HG03045 (cell line): ENCODE results near the gene AIFM1.

Source experiments
- ATAC-seq: cut with Tn5 transposase; IDR thresholded peaks from one replicate; pipeline ENCODE4 v1.9.1; 2021; ENCODE audit warnings: mild to moderate bottlenecking, moderate library complexity; ENCODE audit not compliant: unreplicated experiment

The AIFM1 gene

DNA sequence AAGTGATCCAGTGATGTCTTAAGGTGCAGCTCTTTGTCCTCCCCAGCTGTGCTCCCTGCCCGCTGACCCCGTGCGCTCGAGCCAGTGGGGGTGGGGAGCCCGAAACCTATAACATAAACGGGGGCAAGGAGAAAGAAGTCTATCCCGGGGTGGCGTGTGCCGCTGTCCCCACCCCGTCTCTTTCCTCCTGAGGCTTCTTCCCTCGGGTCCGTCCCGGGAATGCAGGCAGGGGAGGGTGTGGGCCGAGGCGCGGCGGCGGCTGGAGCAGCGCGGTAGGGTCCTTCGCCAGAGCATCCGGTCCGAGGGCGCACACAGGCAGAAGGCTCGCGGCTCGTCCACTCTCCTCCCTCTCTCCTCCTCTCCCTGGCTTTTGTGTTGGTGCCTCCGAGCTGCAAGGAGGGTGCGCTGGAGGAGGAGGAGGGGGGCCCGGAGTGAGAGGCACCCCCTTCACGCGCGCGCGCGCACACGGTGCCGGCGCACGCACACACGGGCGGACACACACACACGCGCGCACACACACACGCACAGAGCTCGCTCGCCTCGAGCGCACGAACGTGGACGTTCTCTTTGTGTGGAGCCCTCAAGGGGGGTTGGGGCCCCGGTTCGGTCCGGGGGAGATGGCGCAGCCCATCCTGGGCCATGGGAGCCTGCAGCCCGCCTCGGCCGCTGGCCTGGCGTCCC, 5.9 kb upstream of the AIFM1 start, which contains the start of gene RAB33A:
Gene RAB33A, plus strand, starts transcription at position 517 of the 681 bp plus-strand sequence. Its CDS starts 101 bp downstream, at position 618.
- peak; percentile 19 for ATAC-seq

GRCh38 chrX:130170752-130171445, 5.3 kb upstream of the AIFM1 start:
- ATAC-seq = peak; percentile 72

DNA sequence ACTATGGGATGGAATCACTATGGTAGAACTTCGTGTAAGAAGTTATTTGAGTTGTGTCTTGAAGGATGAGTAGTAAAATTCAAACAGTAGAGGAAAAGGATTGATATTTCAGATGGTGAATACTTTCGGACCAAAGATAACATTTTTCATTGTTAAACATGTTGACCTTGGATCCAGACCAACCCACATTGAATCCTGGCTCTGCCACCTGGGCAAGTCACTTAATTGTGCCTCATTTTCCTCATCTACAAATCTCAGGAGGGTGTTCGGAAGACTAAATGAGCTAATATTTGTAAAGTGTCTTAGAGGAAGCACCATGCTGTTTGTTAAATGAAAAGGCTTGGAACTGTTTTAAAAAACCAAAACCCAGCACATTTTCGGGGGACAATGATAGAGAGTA, 1.4 kb upstream of the AIFM1 start:
- ATAC-seq = no peak

DNA sequence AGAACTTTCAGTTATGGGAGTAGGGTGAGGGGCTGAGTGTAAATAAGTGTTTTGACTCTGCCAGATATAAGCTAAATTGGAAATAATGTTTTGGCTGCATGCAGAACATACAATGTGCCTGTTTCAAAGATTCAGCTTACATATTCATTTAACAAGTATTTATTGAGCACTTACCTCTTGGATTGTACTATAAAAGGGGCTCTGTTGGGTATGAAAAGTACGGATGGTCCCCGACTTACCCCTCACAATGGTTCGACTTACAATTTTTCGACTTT, 799 bp upstream of the AIFM1 start:
- ATAC-seq = no peak

- no peak for ATAC-seq
Observed at GRCh38 chrX:130165181-130165702, 399 bp downstream of the AIFM1 start.

DNA sequence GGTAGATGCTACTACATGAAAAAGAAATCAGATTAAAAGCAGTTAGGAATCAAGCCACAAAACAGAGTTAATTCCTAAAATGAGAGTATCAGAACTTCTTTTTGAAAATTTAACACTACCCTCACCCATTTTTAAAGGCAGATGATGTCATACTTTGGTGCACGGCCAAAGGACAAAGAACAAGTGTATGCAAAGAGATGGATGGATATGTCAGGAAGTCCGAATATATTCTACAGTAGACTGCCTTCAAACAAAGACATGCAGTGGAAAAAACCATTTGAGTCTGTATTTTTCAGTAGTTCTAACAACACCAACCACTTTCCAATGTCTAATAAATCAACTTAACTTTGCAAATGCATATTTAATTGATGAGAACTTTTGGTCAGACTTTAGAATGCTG, 2.2 kb downstream of the AIFM1 start:
- ATAC-seq = no peak

DNA sequence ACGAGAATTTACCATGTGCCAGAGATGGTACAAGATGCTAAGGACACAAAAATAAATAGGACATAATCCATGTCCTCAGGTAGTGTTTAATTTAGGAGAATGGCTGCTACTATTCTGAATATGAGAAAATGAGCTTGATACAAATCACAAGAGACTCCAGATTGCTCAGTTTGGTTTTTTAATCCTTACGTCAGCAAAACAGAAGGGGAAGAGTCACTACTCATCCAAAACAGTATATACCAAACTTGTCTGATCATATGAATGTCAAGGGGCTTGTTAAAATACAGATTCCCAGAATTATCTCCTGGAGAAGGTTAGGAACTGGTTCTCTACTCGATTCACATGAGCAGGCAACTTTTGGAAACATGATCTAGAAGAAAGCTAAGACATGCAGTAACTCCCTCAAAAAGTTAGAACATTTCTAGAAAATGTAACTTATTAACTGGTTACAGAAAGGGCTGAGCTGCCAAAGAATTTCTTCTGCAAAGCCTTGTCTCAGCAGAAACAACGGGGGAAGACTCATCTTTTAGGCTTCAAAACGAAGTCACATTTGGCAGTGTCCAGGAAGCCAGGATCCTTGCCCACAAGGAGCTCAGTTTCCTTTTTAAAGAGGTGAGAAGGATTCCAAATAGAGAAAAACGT, 3.4 kb downstream of the AIFM1 start:
- no peak for ATAC-seq

DNA sequence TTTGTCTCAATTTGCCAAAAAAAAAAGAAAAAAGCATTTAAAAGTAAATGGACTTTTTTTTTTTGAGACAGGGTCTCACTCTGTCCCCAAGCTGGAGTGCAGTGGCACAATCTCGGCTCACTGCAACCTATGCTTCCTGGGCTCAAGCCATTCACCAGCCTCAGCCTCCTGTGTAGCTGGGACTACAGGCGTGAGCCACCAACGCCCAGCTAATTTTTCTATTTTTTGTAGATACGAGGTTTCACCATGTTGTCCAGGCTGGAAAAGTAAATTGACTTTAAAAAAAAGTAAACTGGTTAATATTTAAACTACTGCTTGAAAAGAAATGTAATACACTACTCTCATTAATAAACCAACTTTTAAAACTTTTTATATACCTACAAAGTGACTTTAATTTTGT, 5.9 kb downstream of the AIFM1 start:
- no peak for ATAC-seq

- ATAC-seq = no peak
Observed at GRCh38 chrX:130158311-130158710, 7.3 kb downstream of the AIFM1 start.

- ATAC-seq = no peak
Observed at GRCh38 chrX:130155564-130155963, 10.1 kb downstream of the AIFM1 start.

DNA sequence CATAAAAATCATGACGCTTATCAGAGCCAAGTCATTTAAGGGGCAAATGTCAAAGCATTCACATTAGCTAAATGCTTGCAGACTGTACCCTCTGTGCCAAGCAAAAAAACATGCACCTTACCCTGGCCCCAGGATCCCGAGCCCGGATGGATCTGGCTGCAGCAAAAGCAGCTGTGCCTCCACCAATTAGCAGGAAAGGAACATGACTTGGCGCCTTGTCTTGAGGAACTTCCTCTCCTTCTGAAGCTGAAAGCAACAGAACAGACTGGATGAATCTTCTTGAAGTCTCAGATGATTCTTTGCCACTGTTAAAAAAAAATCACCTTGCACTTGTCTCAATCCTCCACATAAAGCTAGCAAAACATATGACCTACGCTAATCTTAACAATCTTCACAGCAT, 18.0 kb downstream of the AIFM1 start:
- ATAC-seq = no peak

- no peak for ATAC-seq
Observed at GRCh38 chrX:130145123-130145522, 20.5 kb downstream of the AIFM1 start.

DNA sequence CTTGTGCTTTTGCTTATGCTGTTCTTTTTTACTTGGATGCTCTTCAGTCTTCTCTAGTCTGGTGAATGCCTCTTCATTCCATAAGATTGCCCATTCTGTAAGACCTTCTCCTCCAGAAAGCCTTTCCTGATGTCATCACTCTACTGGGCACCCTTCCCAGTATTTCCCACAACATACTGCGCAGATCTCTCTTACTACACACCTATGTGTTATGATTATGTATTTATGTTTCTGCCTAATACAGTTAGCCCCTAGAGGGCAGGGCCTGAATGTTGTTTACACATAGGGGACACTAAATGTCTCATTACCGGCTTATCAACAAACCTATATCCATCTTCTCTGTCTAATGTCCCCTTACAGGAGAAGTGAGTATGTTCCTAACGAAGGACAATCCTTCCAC, 21.1 kb downstream of the AIFM1 start:
- no peak for ATAC-seq

DNA sequence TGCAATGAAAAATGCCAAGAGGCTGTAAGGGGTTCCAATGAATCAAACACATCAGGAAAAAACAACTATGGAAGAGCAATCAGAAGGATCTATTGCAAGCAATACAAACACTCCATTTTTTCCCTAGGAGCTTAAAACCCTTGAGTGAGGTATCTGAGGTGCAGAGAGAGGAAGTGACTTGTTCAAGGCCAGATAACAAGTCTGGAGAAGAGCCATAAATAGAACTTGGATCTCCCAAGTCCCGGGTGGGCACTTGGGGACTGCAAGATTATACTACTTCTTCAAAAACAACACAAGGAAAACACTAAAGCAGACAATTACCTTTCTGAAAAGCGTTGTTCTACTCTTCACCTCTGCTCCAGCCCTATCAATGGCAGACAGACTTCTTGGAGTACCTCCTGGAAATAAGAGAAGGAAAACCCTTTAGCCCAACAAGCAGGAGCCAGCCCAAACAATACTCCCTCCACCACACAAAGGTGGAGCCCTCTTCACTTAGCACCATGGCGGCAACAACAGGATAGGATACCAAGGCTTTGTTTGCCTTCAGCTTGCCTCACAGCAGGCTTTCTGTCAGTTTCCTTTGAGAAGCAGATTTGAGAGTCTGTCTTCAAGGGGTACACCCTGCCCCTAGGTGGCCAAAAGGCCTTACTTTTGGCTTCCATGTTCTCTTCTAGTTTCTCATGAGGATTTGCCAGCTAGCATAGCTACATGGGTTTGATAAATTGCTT, 26.0 kb downstream of the AIFM1 start:
- no peak for ATAC-seq

DNA sequence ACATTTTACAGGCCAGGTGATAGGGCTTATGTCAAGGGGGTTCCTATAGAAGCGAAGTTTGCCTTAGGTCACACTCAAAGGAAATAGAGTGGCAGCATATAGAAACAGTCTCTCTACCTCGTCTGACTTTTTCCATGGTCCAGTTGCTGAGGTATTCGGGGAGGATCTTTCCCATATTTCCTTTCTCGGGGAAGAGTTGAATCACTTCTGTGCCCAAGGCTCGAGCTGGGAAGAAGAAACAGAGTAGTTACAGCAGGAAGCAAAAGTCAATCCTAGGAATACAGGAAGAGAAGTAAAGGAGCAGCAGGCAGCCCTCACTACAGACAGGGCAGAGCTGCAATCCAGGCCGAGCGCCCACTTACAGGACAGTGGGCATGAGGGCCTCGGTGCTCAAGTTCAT, 28.7 kb downstream of the AIFM1 start:
- ATAC-seq = no peak

DNA sequence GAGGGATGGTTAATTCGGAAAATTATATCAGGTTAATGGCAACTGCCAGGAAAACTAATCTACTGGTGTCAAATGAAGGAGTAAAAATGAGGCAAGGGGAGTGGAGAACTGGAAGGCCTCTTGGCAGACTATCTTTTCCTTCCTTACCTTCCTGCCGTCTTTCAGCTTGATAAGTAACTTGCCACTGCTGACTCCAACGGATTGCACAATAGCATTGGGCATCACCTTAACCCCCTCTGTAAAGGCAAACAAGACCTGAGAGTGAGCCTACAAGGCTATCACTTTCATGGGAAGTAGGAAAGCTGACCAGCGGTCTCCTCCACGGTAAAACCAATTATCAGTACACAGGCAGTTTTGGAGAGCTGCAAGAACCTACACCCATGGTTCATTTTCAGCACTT, 29.1 kb downstream of the AIFM1 start:
- ATAC-seq = no peak

DNA sequence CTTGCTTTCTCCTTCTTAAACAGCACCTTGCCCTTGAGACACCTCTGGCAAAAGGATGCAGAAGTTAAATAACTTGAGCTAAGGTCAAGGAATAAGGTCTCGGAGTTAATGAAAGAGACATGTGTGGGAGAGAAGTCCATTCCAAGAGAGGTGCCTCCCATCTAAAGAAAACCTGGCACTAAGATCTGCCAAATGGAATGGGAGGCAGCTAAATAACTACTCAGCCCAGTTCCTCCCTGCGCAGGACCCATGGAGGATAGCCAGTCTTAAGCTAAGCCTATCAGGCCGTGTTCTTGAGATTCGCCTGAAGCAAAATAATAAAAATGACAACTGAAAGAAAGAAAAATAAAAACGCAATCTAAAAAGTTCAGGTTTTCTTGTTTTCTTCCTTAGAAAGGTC, 34.7 kb downstream of the AIFM1 start:
- ATAC-seq = no peak

- no peak for ATAC-seq
Observed at GRCh38 chrX:130125091-130125874, 40.4 kb downstream of the AIFM1 start.

GRCh38 chrX:130124577-130124976, 41.1 kb downstream of the AIFM1 start:
- no peak for ATAC-seq

GRCh38 chrX:130121505-130121800, 44.2 kb downstream of the AIFM1 start:
- no peak for ATAC-seq
